ES-I3 (cell line): ENCODE measurements around the gene SLC22A3.
"Not testable (repeated sequence)": the region's sequence is repeated elsewhere in the genome, so short reads cannot be mapped to it uniquely, and the experiment has no call there.

Source experiments
- H3K36me3 ChIP-seq: 2 replicates; pipeline ENCODE4 v1.6.1; 2013; ENCODE audit warnings: mild to moderate bottlenecking, low read length, control low read depth, moderate library complexity; ENCODE audit not compliant: insufficient read depth
- H3K4me1 ChIP-seq: 2 replicates; pipeline ENCODE4 v1.6.1; 2013; ENCODE audit warnings: mild to moderate bottlenecking, control low read depth, low read length; ENCODE audit not compliant: insufficient read depth
- H3K9ac ChIP-seq: 2 replicates; pipeline ENCODE4 v1.6.1; 2013; ENCODE audit warnings: low read depth, mild to moderate bottlenecking, low read length, moderate library complexity
- H3K9me3 ChIP-seq: 2 replicates; pipeline ENCODE4 v1.6.1; 2013; ENCODE audit warnings: mild to moderate bottlenecking, low read length, moderate library complexity; ENCODE audit not compliant: control insufficient read depth, insufficient read depth

Gene SLC22A3

GRCh38 chr6:160476056-160476455 is 127.9 kb downstream of the SLC22A3 start:
- not testable (repeated sequence) for H3K4me1 ChIP-seq, H3K36me3 ChIP-seq, H3K9me3 ChIP-seq, H3K9ac ChIP-seq

GRCh38 chr6:160477072-160477471 is 128.9 kb downstream of the SLC22A3 start:
- not testable (repeated sequence) for H3K4me1 ChIP-seq, H3K36me3 ChIP-seq, H3K9me3 ChIP-seq, H3K9ac ChIP-seq

- no peak overlapping the region for H3K9ac ChIP-seq
- H3K36me3 ChIP-seq, result peaks cover 3% of the 10 kb centered on the region; the same call in 1 of the 2 replicates
- H3K9me3 ChIP-seq, result no peaks in the 10 kb centered on the region
- H3K4me1 ChIP-seq, result no peaks in the 10 kb centered on the region
Observed at GRCh38 chr6:160477901-160478300, 129.7 kb downstream of the SLC22A3 start.

DNA sequence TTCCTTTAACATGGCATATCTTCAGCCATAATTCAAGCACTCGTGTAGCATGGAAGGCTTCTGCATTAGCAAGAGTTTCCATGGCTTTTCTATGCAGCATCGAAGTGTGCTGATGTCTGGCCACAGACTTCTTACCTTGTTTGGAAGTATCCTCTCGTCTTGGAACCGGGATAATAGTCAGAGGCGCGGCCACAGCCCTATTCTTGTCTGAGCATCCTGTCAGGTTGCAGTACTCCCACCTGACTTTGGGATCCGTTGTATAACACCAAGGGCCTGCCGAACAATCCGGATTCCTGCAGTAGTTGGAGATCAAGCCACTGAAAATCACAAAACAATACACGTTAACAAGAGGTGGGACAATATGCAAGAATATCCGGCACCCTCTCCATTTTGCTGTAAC is 138.9 kb downstream of the SLC22A3 start:
- peaks cover 2% of the 10 kb centered on the region; the same call in 1 of the 2 replicates for H3K36me3 ChIP-seq
- no peaks in the 10 kb centered on the region for H3K4me1 ChIP-seq
- H3K9ac ChIP-seq, result no peak overlapping the region
- H3K9me3 ChIP-seq, result no peaks in the 10 kb centered on the region

GRCh38 chr6:160489091-160489490 is 140.9 kb downstream of the SLC22A3 start:
- H3K9ac ChIP-seq, result no peak overlapping the region
- no peaks in the 10 kb centered on the region for H3K36me3 ChIP-seq
- no peaks in the 10 kb centered on the region for H3K9me3 ChIP-seq
- H3K4me1 ChIP-seq, result no peaks in the 10 kb centered on the region

DNA sequence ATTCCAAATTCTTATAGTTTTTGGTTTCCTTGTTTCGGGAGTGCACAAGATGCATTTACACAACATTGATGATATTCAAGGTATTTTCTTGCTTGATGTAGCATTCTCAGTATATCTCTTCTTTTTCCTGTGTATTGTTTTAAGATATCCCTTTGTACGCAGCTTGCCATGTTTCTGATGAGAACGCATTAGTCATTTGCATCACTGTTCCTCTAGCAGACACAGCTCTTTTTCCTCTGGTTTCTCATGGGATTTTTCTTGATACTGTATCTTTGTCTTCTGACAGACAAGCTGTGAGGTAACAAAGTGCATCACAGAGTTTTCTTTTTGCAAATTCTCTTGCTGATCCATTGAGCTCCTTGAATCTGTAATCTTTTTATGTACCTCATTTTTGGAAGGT is 146.4 kb downstream of the SLC22A3 start:
- Histone ChIP-seq H3K9me3 (no peaks in the 10 kb centered on the region), H3K36me3 (no peaks in the 10 kb centered on the region), H3K9ac (no peak overlapping the region), H3K4me1 (no peaks in the 10 kb centered on the region)

- Histone ChIP-seq H3K4me1 (no peaks in the 10 kb centered on the region), H3K9me3 (no peaks in the 10 kb centered on the region; the same call in 1 of the 2 replicates), H3K36me3 (no peaks in the 10 kb centered on the region; the same call in 1 of the 2 replicates), H3K9ac (no peak overlapping the region)
Observed at GRCh38 chr6:160500639-160501038, 152.5 kb downstream of the SLC22A3 start.
